Measurements from ENCODE around the gene PCDHGA5.
"Not testable (repeated sequence)": the region's sequence is repeated elsewhere in the genome, so short reads cannot be mapped to it uniquely, and the experiment has no call there.

PCDHGA5 gene

DNA sequence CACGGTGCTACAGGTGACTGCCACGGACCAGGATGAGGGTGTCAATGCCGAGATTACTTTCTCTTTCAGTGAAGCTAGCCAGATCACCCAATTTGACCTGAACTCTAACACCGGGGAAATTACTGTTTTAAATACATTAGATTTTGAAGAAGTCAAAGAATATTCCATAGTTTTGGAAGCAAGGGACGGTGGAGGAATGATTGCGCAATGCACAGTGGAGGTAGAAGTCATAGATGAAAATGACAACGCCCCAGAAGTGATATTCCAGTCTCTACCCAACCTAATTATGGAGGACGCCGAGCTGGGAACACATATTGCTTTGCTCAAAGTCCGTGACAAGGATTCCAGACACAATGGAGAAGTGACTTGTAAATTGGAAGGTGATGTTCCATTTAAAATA lies 24.7 kb downstream of the PCDHGA5 start:
- DNase-seq: no peak

DNA sequence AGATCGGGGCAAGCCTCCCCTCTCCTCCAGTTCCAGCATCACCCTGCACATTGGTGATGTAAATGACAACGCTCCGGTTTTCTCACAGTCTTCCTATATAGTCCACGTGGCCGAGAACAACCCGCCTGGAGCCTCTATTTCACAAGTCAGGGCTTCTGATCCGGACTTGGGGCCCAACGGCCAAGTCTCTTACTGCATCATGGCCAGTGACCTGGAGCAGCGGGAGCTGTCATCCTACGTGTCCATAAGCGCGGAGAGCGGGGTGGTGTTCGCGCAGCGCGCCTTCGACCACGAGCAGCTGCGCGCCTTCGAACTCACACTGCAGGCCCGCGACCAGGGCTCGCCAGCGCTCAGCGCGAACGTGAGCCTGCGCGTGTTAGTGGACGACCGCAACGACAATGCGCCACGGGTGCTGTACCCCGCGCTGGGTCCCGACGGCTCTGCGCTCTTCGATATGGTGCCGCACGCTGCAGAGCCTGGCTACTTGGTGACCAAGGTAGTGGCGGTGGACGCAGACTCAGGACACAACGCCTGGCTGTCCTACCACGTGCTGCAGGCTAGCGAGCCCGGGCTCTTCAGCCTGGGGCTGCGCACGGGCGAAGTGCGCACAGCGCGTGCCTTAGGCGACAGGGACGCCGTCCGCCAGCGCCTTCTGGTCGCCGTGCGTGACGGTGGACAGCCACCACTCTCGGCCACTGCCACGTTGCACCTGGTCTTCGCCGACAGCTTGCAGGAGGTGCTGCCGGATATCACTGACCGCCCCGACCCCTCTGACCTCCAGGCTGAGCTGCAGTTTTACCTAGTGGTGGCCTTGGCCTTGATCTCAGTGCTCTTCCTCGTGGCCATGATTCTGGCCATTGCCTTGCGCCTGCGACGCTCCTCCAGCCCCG lies 25.4 kb downstream of the PCDHGA5 start:
- no peak for DNase-seq

DNA sequence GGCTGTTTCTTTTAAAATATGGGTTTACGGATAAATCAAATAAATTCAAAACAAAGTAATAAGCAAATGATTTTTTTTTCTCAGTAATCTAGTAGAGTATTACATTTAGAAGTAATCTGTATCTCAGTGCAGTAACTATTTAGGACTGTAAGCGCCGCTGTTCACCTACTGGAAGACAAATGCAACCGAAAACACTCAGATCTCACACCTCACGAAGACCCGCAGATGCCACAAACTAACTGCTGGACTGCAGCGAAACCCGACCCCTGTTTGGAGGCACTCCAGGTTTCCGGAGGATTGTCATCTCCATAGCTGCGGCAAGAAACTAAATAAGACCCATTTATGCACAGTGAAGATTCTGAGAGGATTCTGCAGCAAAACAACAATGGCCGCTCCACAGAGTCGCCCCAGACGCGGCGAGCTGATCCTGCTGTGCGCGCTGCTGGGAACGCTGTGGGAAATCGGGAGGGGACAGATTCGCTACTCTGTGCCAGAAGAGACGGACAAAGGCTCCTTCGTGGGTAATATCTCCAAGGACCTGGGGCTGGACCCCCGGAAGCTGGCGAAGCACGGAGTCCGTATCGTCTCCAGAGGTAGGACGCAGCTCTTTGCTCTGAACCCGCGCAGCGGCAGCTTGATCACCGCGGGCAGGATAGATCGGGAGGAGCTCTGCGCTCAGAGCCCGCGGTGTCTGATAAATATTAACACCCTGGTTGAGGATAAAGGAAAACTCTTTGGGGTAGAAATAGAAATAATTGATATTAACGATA lies 28.7 kb downstream of the PCDHGA5 start, which contains the start of gene PCDHGA8:
TSS of gene PCDHGA8 (plus strand) at position 205 of the 770 bp plus-strand sequence. CDS start at position 386, 181 bp downstream.
- DNase-seq: no peak

DNA sequence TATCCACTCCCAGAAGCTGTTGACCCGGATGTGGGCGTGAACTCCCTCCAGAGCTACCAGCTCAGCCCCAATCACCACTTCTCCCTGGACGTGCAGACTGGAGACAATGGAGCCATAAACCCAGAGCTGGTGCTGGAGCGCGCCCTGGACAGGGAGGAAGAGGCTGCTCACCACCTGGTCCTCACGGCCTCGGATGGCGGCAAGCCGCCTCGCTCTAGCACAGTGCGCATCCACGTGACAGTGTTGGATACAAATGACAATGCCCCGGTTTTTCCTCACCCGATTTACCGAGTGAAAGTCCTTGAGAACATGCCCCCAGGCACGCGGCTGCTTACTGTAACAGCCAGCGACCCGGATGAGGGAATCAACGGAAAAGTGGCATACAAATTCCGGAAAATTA lies 29.3 kb downstream of the PCDHGA5 start:
- no peak for DNase-seq

DNA sequence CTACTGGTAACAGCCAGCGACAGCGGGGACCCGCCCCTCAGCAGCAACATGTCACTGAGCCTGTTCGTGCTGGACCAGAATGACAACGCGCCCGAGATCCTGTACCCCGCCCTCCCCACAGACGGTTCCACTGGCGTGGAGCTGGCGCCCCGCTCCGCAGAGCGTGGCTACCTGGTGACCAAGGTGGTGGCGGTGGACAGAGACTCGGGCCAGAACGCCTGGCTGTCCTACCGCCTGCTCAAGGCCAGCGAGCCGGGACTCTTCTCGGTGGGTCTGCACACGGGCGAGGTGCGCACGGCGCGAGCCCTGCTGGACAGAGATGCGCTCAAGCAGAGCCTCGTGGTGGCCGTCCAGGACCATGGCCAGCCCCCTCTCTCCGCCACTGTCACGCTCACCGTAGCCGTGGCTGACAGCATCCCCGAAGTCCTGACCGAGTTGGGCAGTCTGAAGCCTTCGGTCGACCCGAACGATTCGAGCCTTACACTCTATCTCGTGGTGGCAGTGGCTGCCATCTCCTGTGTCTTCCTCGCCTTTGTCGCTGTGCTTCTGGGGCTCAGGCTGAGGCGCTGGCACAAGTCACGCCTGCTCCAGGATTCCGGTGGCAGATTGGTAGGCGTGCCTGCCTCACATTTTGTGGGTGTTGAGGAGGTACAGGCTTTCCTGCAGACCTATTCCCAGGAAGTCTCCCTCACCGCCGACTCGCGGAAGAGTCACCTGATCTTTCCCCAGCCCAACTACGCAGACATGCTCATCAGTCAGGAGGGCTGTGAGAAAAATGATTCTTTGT lies 30.6 kb downstream of the PCDHGA5 start:
- not testable (repeated sequence) for DNase-seq

DNA sequence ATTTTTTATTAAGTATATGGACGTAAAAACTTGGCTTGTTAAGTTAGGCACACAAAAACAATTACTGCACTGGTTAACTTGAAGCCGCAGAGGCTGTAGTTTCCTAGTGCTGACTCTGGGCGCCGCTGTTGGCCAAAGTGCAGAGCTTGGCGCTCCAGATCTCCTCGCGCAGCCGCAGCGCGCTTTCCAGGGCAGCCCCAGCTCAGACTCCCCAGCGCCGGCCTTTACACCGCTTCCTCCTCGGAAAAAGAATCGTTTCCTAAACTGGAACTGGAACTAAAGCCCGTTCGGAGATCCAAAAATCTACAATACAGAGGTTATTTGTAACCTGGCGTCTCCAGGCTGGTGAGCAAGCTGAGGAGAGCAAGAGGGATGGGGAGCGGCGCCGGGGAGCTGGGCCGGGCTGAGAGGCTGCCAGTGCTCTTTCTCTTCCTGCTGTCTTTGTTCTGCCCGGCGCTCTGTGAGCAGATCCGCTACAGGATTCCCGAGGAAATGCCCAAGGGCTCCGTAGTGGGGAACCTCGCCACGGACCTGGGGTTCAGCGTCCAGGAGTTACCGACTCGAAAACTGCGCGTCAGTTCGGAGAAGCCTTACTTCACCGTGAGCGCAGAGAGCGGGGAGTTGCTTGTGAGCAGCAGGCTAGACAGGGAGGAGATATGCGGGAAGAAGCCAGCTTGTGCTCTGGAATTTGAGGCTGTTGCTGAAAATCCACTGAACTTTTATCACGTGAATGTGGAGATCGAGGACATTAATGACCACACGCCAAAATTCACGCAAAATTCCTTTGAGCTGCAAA lies 34.0 kb downstream of the PCDHGA5 start, which contains the start of gene PCDHGB5:
TSS of gene PCDHGB5 (plus strand) at position 192 of the 796 bp plus-strand sequence. CDS start at position 373, 181 bp downstream.
- DNase-seq: not testable (repeated sequence)

DNA sequence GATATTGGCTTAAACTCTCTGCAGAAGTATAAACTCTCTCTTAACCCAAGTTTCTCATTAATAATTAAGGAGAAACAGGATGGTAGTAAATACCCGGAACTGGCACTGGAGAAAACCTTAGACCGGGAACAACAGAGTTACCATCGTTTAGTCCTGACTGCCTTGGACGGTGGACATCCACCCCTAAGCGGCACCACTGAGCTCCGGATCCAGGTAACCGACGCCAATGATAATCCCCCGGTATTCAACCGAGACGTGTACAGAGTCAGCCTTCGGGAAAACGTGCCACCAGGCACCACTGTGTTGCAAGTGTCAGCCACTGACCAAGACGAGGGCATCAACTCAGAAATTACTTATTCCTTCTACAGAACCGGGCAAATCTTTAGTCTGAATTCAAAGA lies 34.6 kb downstream of the PCDHGA5 start:
- no peak for DNase-seq

DNA sequence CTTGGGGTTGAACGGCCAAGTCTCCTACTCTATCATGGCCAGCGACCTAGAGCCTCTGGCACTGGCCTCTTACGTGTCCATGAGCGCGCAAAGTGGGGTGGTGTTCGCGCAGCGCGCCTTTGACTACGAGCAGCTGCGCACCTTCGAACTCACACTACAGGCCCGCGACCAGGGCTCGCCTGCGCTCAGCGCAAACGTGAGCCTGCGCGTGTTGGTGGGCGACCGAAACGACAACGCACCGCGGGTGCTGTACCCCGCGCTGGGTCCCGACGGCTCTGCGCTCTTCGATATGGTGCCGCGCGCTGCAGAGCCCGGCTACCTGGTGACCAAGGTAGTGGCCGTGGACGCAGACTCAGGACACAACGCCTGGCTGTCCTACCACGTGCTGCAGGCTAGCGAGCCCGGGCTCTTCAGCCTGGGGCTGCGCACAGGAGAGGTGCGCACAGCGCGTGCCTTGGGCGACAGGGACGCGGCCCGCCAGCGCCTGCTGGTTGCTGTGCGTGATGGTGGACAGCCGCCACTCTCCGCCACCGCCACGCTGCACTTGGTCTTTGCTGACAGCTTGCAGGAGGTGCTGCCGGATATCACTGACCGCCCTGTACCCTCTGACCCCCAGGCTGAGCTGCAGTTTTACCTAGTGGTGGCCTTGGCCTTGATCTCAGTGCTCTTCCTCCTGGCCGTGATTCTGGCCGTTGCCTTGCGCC lies 35.7 kb downstream of the PCDHGA5 start:
- no peak for DNase-seq

DNA sequence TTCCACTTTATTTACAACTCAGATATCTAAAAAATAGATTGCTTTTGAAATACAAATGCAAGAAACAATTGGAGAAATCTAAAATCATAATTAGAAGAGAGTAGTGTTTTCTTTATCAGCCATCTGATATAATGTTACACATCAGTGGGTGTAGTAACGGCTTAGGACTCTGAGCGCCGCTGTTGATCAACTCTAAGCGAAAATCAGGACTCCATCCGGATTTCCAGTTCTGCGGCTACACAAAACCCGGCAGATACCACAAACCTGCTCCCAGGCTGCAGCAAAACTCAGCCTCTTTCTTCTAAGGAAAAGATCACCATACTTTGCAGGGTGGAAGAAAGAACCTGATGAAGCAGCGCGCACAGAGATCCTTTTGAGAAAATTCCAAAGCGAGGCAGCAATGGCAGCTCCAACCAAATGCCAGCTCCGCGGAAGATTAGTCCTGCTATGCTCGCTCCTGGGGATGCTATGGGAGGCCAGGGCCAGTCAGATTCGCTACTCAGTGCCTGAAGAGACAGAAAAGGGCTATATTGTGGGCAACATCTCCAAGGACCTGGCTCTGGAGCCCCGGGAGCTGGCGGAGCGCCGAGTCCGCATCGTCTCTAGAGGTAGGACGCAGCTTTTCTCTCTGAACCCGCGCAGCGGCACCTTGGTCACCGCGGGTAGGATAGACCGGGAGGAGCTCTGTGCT lies 38.7 kb downstream of the PCDHGA5 start, which contains the start of gene PCDHGA9:
TSS of gene PCDHGA9 (plus strand) at position 226 of the 691 bp plus-strand sequence. CDS start at position 401, 175 bp downstream.
- DNase-seq: no peak

DNA sequence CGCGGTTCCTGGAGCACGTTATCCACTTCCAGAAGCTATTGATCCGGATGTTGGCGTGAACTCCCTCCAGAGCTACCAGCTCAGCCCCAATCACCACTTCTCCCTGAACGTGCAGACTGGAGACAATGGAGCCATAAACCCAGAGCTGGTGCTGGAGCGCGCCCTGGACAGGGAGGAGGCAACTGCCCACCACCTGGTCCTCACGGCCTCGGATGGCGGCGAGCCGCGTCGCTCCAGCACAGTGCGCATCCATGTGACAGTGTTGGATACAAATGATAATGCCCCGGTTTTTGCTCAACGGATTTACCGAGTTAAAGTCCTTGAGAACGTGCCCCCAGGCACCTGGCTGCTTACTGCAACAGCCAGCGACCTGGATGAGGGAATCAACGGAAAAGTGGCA lies 39.4 kb downstream of the PCDHGA5 start:
- DNase-seq: no peak

DNA sequence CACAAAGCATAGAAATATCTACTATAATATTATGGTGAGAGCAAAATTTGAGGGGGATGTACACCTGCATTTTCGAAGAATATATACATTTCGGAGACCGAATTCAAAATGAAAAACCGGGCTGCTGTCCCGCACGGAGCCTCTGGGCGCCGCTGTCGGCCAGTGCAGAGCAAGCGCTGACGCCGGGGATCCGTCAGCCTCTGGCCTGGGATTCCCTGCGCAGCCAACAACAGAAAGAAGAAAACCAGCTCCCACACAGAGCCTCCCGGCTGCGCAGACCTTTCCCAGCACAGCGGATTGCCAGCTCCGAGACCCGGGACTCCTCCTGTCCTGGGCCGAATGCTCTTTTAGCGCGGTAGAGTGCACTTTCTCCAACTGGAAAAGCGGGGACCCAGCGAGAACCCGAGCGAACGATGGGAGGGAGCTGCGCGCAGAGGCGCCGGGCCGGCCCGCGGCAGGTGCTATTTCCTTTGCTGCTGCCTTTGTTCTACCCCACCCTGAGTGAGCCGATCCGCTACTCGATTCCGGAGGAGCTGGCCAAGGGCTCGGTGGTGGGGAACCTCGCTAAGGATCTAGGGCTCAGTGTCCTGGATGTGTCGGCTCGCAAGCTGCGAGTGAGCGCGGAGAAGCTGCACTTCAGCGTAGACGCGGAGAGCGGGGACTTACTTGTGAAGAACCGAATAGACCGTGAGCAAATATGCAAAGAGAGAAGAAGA lies 44.0 kb downstream of the PCDHGA5 start, which contains the start of gene PCDHGB6:
TSS of gene PCDHGB6 (plus strand) at position 232 of the 716 bp plus-strand sequence. CDS start at position 414, 182 bp downstream.
- DNase-seq: not testable (repeated sequence)

DNA sequence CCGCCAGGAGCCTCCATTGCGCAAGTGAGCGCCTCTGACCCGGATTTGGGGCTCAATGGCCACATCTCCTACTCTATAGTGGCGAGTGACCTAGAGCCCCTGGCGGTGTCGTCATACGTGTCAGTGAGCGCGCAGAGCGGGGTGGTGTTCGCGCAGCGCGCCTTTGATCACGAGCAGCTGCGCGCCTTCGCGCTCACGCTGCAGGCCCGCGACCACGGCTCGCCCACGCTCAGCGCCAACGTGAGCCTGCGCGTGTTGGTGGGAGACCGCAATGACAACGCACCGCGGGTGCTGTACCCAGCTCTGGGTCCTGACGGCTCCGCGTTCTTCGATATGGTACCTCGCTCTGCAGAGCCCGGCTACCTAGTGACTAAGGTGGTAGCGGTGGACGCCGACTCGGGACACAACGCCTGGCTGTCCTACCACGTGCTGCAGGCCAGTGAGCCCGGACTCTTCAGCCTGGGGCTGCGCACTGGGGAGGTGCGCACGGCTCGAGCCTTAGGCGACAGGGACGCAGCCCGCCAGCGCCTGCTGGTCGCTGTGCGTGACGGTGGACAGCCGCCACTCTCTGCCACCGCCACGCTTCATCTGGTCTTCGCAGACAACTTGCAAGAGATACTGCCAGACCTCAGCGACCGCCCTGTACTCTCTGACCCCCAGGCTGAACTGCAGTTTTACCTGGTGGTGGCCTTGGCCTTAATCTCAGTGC lies 45.8 kb downstream of the PCDHGA5 start:
- DNase-seq: no peak

DNA sequence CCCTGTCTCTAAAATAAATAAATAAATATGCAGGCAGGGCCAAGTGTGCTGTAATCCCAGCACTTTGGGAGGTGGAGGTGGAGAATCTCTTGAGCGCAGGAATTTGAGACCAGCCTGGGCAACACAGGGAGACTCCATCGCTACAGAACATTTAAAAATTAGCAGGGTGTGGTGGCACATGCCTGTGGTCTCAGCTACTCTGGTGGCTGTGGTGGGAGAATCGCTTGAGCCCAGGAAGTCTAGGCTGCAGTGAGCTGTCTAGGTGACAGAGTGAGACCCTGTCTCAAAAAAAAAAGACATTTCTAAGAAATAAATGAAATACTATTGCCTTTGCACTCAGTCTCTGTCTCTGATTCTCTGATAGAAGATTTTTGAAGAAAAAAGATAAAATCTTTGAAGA lies 47.6 kb downstream of the PCDHGA5 start:
- DNase-seq: no peak

DNA sequence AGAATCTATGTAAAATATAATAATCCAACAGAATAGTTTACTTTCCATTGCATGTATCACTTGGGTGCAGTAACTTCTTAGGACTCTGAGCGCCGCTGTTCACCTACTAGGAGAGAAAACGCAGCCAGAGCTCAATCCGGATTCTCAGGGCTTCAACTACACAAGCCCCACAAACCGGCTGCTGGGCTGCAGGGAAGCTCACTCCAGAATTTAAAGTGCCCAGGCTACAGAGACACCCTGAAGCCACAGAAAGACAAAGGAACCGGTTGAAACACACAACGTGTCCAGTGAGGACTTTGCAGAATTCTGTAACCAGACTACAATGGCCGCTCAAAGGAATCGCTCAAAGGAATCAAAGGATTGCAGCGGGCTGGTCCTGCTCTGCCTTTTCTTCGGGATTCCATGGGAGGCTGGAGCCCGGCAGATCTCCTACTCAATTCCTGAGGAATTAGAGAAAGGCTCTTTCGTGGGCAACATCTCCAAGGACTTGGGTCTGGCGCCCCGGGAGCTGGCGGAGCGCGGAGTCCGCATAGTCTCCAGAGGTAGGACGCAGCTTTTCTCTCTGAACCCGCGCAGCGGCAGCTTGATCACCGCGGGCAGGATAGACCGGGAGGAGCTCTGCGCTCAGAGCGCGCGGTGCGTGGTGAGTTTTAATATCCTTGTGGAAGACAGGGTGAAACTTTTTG lies 49.0 kb downstream of the PCDHGA5 start, which contains the start of gene PCDHGA10:
TSS of gene PCDHGA10 (plus strand) at position 134 of the 686 bp plus-strand sequence. CDS start at position 323, 189 bp downstream.
- DNase-seq: no peak

DNA sequence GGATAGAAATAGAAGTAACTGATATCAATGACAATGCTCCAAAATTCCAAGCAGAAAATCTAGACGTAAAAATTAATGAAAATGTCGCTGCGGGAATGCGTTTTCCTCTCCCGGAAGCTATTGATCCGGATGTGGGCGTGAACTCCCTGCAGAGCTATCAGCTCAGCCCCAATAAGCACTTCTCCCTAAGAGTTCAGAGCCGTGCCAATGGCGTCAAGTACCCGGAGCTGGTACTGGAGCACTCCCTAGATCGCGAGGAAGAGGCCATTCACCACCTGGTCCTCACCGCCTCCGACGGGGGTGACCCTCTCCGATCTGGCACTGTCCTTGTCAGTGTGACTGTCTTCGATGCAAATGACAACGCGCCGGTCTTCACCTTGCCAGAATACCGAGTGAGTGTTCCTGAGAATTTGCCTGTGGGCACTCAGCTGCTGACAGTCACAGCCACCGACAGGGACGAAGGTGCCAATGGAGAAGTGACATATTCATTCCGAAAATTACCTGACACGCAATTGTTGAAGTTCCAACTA lies 49.6 kb downstream of the PCDHGA5 start:
- no peak for DNase-seq

DNA sequence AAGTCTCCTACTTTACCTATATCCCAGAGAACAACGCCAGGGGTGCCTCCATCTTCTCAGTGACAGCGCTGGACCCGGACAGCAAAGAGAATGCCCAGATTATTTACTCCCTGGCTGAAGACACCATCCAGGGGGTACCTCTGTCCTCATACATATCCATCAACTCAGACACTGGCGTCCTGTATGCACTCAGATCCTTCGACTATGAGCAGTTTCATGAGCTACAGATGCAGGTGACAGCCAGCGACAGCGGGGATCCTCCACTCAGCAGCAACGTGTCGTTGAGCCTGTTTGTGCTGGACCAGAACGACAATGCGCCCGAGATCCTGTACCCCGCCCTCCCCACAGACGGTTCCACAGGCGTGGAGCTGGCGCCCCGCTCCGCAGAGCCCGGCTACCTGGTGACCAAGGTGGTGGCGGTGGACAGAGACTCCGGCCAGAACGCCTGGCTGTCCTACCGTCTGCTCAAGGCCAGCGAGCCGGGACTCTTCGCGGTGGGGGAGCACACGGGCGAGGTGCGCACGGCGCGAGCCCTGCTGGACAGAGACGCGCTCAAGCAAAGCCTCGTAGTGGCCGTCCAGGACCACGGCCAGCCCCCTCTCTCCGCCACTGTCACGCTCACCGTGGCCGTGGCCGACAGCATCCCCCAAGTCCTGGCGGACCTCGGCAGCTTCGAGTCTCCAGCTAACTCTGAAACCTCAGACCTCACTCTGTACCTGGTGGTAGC lies 50.7 kb downstream of the PCDHGA5 start:
- not testable (repeated sequence) for DNase-seq

DNA sequence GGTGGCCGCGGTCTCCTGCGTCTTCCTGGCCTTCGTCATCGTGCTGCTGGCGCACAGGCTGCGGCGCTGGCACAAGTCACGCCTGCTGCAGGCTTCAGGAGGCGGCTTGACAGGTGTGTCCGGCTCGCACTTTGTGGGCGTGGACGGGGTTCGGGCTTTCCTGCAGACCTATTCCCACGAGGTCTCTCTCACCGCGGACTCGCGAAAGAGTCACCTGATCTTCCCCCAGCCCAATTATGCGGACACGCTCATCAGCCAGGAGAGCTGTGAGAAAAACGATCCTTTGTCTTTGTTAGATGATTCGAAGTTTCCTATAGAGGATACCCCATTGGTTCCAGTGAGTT lies 51.3 kb downstream of the PCDHGA5 start:
- not testable (repeated sequence) for DNase-seq
